Daoy (cell line): Measurements from ENCODE around the gene YEATS2. TPM values are rescaled to one million over a fixed set of nuclear protein-coding genes. Genes with fewer than 3 reads are reported as not detected.
"Not testable (repeated sequence)": the region's sequence is repeated elsewhere in the genome, so short reads cannot be mapped to it uniquely, and the experiment has no call there.

Experiments used
- DNase-seq: peaks from one replicate; pipeline ENCODE4 v3.0.0-alpha.2; 2015; ENCODE audit warnings: low read depth
- total RNA-seq: library from RNA; depleted of rRNA; stranded (reverse); fragments of >200 nt; shearing (Covaris generic); gene quantifications from 2 replicates; pipeline ENCODE4 v1.2.3, GENCODE V29; 2014

The YEATS2 gene
- total RNA-seq, 1 experiment from 2014 or later: 21.6 TPM

DNA sequence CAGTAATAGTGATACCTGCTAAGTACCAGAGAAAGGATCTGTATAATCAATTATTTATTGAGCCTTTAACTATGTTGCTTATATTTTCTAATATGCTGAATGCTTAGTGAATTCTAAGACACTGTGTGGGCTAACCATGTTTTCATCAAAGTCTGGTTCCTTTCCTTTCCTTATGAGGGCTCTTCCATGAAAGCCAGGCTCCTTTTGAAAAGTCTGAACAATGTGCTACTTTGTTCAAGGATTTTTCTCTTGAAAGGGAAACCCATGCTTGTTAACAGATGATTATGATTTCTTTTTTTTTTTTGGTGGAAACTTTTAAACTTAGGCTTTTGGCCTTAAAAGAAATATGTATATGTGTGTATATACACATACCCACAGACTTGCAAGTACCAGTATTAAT, 17.0 kb downstream of the YEATS2 start:
- no peak for DNase-seq

DNA sequence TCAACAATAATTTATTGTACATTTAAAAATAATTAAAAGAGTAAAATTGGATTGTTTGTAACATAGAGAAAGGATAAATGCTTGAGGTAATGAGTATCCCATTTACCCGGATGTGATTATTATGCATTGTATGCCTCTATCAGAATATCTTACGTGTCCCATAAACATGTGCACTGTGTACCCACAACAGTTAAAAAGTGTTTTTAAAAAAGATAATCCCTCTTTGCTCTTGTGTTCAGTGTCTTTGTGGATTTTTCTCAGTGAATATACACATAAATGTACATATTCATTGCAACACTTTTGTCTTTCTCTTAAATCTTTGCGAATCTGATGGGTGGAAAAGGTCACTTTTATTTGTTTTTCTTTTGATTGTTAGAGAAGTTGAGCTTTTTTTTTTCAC, 20.4 kb downstream of the YEATS2 start:
- no peak for DNase-seq

DNA sequence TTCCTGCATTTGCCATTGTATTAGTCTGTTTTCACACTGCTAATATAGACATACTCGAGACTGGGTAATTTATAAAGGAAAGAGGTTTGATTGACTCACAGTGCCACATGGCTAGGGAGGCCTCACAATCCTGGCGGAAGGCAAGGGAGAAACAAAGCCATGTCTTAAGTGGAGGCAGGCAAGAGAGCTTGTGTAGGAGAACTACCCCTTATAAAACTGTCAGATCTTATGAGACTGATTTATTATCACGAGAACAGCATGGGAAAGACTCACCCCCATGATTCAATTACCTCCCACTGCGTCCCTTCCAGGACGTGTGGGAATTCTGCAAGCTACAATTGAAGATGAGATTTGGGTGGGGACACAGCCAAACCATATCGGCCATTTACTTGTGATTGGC, 27.8 kb downstream of the YEATS2 start:
- DNase-seq: no peak

DNA sequence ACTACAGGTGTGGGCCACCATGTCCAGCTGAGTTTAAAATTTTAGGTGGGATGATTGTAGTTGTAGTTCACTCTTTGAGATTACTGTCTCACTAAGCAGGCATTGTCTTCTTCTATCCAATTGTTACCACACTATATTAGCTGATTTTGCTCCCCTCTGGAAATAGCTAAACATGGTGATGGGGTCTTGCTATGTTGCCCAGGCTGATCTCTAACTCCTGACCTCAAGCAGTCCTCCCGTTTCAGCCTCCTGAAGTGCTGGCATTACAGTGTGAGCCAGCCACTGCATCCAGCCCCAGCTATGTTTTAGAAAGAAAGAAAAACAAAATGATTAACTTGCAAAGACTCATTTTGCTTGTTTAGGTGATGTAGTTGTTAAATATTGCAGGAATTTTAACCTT, 30.6 kb downstream of the YEATS2 start:
- DNase-seq: no peak

DNA sequence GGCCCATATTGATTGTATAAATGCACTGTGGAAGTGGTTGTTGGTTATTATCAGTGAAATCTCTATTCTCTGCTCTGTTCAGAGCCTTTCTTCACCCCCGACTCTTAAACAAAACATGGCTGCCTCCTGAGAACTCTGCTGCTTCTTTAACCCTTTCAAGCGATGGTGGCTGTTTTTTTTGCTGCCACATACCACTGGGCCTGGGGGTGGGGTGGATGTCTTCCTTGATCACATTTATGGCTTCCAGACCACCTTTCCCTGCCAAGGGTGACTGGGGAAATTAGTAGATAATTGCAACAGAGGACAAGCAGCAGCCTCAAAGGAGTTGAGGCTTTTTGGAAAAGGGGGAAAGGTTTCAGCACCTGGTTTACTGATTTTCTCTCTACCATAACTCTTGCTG, 32.8 kb downstream of the YEATS2 start:
- no peak for DNase-seq

DNA sequence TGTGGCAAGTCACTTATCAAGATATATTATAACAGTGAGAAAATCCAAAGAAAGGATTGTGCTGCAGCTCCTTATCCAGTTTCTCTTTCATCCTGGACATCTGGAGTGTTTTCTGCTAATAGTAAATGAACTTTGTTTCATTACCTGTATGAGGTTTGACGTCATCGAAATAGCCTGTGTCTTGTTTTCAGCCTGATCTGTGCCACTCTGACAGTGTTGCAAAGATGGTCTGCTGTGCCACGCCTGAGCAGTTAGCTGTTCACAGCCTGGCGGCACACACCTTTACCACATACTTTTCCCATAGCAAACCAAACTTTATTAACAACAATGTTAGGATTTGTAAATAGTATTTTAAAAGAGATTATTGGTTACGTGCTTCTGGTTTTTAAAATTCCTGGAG, 34.0 kb downstream of the YEATS2 start:
- no peak for DNase-seq

DNA sequence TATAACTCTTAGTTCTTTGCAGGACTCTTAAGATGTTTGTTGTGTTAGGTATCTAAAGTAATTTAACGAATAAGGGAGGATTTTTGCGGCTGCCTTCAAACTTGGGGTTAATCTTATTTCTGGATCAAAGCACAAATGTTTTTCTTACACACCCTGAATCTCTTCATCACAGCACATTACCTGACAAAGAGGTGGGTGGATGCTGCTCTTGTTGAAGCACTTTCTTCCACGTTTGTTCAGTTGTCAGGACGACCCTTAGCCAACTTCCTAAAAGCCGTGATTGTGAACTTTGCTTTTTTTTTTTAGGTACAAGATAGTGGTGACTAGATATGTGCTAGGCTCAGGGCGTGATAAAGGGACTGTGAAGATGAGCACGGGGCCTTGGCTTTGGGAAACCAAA, 36.0 kb downstream of the YEATS2 start:
- DNase-seq: no peak

DNA sequence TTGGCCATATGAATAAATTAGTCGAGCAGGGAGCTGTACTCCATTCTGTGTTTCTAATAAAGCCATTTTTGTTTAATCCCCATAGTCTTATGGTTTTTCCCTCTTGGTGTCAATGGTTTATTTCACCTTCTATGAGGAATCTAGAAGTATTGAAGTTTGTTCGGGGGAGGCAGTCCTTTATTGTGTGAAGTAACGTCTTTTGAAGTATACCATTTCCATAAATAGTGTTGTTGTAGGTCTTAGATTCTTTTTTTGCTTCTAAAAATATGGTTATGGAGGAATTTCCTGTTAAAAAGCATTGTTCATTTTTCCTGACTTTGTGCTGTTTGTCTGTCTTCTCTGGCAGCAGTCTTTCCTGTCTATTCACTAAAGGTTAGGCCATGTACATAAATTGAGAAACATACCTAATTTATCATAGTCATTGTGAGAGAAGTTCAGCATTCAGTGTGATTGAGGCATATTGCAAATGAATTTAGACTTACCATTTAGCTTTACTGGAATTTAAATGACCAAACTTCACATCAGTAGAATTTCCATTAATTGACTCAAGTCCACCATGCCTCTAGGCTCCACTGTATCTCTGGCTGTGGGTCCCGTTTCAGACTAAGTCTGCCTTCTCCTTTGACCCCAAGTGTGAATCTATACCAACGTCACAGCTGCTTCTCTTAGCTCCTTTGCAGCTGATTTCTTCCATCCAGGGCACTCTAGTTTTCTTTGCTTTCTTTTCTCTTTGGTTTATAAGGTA, 37.3 kb downstream of the YEATS2 start:
- DNase-seq: no peak

DNA sequence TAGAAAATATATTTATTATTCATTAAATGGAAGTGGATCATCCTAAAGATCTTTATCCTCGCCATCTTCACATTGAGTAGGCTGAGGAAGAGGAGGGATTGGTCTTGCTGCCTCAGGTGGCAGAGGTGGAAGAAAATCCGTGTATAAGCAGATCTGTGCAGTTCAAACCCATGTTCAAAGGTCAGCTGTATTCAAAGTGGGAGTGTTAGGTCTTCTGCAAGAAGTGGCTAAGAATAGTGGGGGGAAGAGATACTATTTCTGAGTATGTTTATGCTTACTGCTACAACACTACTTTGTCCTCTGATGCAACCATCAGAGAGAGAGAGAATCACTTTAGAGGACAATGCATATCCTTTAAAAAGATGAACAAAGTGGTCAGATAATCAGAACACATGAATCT, 39.5 kb downstream of the YEATS2 start:
- DNase-seq: no peak

DNA sequence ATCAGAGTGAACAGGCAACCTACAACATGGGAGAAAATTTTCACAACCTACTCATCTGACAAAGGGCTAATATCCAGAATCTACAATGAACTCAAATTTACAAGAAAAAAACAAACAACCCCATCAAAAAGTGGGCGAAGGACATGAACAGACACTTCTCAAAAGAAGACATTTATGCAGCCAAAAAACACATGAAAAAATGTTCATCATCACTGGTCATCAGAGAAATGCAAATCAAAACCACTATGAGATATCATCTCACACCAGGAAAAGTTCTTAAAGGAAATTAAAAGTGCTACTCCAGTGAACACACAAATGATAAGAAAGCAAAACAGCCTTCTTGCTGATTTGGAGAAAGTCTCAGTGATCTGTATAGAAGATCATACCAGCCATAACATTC, 42.6 kb downstream of the YEATS2 start:
- DNase-seq: not testable (repeated sequence)

DNA sequence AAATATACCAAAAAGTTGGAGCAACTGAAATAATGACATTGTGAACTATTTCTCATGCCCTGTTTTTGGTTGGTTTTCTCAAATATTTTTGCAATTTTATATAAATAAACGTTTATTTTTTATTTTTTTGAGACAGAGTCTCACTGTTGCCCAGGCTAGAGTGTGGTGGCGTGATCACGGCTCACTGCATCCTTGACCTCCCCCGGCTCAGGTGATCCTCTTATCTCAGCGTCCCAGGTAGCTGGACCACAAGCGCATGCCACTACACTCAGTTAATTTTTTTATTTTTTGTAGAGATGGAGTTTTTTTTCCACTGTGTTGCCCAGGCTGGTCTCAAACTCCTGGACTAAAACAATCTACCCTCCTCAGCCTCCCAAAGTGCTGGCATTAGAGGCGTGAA, 45.6 kb downstream of the YEATS2 start:
- no peak for DNase-seq

DNA sequence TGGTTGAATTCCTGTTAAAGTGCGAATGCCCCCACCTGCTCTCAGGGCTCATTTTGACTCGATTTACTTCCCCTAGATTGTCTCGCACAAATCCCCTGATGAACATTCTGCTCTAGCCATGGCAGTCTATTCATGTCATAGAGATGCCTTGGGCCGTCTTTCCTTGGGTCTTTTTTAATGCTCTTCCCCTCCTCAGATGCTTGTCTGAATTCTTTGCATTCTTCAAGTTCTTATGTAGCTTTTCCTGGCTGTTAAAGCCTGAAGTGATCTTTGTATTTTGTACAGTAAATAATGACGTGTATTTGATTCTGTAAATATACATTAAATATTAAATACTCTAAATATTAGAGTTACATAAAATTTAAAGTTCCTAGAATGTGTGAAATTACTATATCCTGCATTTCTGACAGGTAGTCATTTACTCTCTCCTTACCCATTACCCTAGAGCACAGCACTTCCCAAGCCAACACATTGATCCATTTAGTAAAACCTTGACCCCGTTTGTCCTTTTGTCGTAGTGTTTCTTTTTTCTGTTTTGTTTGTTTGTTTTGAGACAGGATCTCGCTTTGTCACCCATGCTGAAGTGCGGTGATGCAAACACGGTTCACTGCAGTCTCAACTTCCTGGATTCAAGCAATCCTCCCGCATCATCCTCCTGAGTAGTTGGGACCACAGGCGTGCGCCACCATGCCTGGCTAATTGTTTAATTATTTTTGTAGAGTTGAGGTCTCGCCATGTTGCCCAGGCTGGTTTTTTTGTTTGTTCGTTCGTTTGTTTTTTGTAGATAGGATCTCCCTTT, 47.9 kb downstream of the YEATS2 start:
- DNase-seq: peak; percentile 3

DNA sequence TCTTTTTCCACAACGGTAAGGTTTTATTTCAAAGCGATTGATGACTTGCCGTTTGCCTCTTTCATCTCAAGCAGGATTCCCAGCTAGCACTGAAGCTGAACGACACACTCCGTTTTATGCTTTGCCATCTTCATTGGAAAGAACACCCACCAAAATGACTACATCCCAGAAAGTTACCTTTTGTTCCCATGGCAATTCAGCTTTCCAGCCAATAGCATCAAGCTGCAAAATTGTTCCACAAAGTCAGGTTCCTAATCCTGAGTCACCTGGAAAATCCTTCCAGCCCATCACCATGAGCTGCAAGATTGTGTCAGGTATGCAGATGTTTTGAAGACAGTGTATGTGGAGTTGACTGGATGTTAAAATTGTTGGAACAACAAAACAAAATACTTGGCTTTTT, 56.5 kb downstream of the YEATS2 start:
- no peak for DNase-seq

DNA sequence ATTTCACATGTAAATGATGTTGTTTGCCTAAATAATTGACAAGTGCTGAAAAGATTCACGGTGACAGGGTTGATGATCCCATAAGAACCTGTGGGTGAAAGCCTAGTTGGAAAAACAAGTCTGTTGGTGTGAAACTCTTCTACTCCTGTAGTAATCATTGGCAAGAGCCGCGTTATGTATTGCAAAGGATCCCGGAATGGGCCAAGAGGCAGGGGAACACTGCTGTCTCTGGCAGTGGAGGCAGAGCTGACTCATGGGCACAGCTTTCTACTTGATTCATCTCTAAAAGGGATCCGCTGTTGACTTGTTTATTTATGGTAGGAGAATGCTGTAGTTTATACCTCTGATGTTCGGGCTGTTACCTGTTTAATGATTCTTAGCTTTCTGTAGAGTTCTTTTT, 64.7 kb downstream of the YEATS2 start:
- DNase-seq: no peak

DNA sequence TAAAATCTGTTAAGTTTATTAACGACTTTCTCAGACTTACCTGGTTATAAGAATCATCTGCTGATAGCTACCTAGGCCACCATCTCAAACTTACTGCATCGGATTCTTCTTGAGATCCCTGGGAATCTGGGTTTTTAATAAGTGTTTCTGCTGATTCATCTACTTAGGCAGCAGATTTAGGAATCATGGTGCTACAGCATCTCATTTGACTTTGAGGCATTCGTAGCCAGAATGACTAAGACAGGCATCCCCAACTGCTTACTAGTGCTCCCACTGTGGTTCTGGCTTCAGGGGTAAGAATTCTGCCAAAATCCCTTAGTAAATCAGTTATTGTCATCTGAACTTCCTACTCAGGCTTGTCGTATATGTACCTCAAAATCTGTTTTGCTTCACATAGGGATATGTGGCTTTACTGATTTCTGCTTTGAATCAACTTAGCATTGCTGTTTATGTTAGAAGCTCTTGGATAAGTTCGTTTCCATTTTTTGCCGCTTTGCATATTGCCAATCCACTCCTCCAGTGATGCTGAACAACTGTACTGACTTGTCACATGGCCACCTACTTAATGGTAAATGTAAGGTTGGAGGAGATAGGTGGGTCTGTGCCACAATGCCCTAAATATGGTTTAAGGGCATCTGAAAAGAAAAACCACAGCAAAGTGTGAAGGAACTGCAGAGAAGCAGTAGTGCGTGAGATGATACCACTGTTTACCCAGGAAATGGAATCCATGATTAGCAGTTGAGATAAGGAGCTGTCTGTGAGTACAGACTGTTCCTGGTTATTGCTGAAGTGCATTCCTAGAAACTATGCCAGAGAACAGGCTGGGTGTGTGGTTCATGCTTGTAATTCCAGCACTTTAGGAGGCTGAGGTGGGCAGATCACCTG, 67.5 kb downstream of the YEATS2 start:
- DNase-seq: peak; percentile 54

DNA sequence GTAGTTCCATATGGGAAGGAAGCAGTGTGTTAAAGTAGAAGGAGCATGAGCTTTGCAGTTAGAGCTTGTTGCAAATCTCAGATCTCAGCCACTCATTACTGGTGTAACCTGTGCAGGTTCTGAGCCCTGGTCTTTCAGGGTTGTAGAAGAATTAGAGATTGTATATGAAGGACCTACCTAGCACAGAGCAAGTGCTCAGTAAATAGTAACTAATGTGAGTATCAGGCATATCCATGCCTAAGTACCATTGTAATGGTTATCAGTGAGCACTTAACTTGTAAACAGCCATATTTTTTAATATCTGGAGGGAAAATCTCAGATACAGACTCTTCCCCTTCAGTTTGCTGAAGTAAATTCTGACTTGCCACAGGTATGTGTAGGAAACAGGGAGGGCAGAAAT, 68.5 kb downstream of the YEATS2 start:
- no peak for DNase-seq

DNA sequence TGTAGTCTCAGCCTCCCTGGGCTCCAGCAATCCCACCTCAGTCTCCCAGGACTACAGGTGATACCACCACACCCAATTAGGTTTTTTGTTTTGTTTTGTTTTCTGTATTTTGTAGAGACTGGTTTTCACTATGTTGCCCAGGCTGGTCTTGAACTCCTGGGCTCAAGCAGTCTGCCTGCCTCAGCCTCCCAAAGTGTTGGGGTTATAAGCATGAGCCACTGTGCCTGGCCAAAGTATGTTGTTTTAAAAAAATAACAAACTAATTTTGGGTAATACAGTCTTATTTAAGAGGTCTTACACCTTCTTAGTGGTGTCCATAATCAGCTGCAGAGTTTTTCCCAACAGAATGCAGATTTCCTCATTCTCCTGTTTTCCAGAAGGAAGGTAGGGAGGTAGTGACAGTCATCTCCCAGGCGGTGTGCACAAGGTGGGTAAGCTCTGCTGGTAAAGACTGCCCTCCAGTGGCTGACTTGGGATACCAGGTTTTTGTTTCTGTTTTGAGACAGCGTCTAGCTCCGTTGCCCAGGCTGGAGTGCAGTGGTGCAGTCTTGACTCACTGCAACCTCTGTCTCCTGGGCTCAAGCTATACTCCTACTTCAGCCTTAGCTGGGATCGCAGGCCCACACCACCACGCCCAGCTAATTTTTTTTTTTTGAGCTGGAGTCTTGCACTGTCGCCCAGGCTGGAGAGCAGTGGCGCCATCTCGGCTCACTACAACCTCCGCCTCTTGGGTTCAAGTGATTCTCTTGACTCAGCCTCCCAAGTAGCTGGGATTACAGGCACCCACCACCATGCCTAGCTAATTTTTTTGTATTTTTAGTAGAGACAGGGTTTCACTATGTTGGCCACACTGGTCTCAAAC, 69.4 kb downstream of the YEATS2 start:
- DNase-seq: peak; percentile 74

DNA sequence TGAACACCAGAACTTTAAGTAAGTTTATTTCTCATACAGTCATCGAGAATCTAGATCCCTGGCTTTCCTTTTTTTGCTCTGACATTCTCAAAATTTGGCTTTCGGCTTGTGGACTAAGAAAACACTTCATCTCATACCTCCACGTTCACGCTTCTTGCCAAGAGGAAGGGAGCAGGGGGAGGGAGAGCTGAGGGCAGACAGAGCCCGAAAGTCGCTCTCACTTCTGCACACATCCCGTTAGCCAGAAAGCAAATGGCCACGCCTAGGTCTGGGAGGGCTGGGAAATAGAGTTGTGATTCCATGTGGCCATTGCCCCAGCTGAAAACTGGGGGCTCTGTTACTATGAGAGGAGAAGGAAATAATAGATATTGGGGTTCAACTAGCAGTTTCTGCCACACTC, 70.5 kb downstream of the YEATS2 start:
- DNase-seq: no peak

DNA sequence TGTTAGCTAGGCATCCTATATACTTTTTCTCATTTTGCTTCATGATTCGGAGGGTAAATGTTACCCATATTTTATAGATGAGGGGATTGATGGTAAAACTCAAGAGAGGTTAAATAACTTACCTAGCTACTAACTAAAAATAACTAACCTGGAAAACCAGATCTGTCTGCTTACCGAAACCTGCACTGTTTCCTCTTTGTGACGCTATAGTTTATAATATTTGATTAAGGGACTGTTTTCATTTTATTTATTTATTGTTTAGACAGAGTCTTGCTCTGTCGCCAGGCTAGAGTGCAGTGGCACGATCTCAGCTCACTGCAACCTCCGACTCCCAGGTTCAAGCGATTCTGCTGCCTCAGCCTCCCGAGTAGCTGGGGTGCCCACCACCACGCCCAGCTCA, 71.9 kb downstream of the YEATS2 start:
- no peak for DNase-seq

DNA sequence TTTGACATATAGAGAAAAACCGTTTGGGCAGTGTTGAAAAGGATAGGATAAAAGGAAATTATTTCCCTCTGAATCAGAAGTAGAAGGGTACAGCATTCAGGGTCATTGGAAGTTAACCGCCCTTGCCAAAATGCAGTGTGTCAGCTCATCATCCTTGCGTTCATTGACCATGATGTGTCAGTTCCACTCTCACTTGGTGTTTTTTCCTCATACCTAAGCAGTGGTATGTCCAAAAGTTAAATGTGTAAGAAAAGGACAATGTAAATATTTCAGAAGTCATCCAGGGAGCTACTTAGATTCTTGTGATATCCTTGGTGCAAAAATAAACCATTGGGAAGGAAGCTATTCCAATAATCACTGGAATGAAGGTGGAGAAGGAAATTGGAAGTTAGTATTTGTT, 77.0 kb downstream of the YEATS2 start:
- DNase-seq: no peak

DNA sequence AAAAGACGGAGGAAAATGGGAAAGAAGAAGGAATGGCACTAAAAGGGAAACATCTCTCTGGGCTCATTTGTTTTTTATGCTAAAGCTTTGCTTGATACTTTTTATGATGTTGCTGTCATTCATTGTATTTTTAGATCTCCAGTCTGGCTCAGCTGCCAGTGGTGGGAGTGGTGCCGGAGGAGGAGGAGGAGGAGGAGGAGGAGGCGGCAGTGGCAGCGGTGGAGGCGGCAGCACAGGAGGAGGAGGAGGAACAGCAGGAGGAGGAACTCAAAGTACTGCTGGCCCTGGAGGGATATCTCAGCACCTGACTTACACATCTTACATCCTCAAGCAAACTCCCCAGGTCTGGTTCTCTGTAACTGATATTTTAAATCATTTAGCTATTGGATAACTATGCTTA, 78.2 kb downstream of the YEATS2 start:
- DNase-seq: no peak
